ENCODE data around the gene COPE.

DNA sequence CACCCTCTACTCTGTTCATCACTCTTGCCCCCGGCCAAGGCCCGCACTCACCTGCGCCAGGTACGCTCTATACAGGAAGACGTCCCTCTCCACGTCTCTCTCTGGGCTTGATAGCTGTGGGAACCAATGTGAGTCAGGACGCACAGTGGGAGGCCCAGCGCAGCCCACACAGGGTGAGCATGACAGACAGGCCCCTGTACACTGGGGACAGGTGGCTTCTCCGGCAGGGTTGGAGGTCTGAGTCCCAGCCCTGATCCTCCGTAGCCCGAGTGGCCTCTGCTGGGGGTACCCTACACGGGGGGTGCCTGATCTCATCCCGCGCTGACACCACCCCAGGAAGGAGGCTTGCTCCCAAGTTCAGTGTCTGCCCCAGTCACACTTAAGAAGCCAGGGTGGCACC is 6.3 kb downstream of the COPE start:
- TF ChIP-seq, protein P1, sequence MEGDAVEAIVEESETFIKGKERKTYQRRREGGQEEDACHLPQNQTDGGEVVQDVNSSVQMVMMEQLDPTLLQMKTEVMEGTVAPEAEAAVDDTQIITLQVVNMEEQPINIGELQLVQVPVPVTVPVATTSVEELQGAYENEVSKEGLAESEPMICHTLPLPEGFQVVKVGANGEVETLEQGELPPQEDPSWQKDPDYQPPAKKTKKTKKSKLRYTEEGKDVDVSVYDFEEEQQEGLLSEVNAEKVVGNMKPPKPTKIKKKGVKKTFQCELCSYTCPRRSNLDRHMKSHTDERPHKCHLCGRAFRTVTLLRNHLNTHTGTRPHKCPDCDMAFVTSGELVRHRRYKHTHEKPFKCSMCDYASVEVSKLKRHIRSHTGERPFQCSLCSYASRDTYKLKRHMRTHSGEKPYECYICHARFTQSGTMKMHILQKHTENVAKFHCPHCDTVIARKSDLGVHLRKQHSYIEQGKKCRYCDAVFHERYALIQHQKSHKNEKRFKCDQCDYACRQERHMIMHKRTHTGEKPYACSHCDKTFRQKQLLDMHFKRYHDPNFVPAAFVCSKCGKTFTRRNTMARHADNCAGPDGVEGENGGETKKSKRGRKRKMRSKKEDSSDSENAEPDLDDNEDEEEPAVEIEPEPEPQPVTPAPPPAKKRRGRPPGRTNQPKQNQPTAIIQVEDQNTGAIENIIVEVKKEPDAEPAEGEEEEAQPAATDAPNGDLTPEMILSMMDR (conservative IDR thresholded peaks at IDR 0.05; ENCODE audit: low read depth, low read length): no peak
- TF ChIP-seq MAFK (IDR thresholded peaks at IDR 0.05; ENCODE audit: low read depth, low read length): no peak
- TF ChIP-seq MAZ (IDR thresholded peaks at IDR 0.05; ENCODE audit: borderline replicate concordance, low read depth, low read length): no peak
- no peak for TF ChIP-seq MXI1 (IDR thresholded peaks at IDR 0.05; ENCODE audit: borderline replicate concordance, low read depth, low read length)
- TF ChIP-seq FOS (IDR thresholded peaks at IDR 0.05; ENCODE audit: low read depth, low read length): no peak
- TF ChIP-seq BHLHE40 (IDR thresholded peaks at IDR 0.05; ENCODE audit: low read depth, low read length): no peak
